Hindlimb muscle (tissue), 1 donor: ENCODE measurements around the gene FLT3LG. TPM values are rescaled to one million over a fixed set of nuclear protein-coding genes. Genes with fewer than 3 reads are reported as not detected.

Experiments used
- DNase-seq: peaks from one replicate; pipeline ENCODE4 v3.0.0-alpha.2; 2013
- polyA plus RNA-seq: library from polyadenylated mRNA; unstranded; fragments of 120-200 nt; gene quantifications from one replicate; pipeline ENCODE4 v1.2.1, GENCODE V29; 2013; ENCODE audit not compliant: insufficient read length

The FLT3LG gene
- polyA plus RNA-seq, result 3.5 TPM

DNA sequence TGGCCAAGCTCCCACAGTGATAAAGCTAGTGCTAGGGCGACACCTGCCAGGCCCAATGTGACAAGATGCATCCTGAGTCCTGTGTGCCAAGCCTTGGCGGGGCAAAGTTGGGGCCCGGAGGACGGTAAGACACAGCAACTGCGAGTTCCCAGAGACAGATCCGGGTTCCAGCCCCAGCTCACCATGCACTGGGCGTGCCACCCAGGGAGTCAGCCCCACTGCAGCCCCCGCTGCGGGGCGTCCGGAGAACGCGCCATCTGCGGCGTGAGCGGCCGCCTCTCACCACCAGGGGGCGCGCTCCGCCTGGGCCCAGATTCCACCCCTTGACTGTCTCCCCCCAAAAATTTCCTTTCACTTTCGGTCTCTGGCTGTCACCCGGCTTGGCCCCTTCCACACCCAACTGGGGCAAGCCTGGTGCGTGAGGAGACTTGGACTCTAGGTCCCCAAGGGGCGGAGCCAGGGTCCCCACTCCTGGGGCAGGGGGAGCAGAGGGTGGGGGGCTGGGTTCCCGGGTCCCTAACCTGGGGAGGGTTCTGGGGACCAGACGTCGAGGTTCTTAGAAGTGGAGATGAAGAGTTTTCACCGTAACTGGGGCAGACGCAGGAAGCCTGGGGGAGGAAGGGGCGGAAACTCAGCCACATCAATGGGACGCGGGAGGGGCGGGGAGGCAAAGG is at the start of gene FLT3LG:
FLT3LG (plus strand) TSS at position 348 of the 674 bp plus-strand sequence. CDS start 425 bp downstream, outside the sequence.
- DNase-seq, result peak; percentile 86

GRCh38 chr19:49425178-49425577 is 48.8 kb upstream of the FLT3LG start, which contains the start of gene GFY:
TSS of gene GFY (plus strand) at chr19:49425388. CDS start at chr19:49426431, 1,043 bp downstream.
- DNase-seq, result no peak

- DNase-seq, result no peak
These were observed 48.0 kb upstream of the FLT3LG start for GRCh38 chr19:49425922-49426592.

DNA sequence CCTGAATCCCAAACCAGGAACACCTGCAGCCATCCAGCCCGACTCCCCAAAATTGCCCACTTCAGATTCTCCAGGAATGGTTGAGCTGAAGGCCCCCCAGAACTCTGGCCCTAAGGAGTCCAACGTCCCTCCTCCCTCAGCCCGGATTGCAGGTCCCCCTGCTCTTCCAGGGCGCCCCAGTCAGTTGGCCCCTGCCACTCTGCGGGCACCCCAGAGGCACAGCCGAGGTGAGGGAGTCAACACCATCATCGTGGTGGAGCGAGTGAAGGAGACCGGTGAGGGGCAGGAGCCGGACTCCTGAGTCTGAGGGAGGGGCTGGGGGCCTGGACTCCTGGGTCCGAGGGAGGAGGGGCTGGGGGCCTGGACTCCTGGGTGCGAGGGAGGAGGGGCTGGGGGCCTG is 46.7 kb upstream of the FLT3LG start:
- no peak for DNase-seq

- DNase-seq, result no peak
These were observed 46.0 kb upstream of the FLT3LG start for GRCh38 chr19:49427855-49428546.

- DNase-seq, result no peak
These were observed 45.2 kb upstream of the FLT3LG start for GRCh38 chr19:49428547-49429451.

- DNase-seq, result no peak
These were observed 43.8 kb upstream of the FLT3LG start for GRCh38 chr19:49430172-49430677.

DNA sequence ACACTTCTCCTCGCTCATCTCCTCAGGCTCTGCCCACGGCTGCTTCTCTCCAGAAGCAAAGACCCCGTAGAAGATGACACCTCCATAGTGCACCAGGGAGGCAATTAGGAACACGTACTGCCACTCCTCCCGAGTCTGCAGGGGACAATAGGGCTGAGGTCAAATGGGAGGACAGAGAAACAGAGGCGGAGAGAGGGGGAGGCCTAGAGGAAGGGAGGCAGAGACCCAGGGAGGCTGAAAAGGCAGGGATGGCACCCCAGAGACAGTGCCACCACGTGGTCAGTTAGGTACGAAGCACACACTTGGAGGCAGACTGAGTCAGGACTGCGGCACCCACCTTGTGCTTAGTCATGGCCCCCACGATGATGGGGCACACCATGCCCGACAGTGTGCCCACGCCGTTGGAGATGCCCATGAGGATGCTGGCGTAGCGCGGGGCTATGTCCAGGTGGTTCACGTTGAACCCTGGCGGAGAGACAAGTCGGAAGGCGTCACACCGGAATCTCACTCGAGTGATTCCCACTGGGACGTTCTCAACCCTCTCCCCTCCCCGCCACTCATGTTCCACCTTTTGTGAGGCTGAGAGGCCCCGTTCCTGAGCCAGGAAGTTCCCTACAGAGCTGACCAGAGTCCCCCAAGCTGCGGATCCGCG is 43.2 kb upstream of the FLT3LG start:
- DNase-seq, result no peak

DNA sequence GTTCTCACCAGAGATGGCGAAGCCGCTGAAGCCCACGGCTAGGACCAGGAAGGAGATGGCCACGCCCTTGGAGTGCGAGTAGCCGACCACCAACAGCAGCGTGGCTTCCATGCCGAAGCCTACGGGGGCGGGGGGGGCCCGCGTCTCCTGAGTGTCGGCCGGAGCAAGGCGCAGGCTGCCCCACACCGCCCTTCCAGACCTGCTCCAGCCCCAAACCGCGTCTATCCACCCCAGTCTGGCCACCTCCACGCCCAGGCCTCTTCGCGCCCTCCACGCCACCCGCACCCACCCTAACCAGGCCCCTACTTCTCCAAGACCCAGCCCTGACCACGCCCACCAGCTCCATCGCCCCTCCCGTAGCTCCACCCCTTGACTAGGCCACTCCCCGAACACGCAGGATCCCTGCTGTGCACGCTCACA is 42.7 kb upstream of the FLT3LG start:
- no peak for DNase-seq

DNA sequence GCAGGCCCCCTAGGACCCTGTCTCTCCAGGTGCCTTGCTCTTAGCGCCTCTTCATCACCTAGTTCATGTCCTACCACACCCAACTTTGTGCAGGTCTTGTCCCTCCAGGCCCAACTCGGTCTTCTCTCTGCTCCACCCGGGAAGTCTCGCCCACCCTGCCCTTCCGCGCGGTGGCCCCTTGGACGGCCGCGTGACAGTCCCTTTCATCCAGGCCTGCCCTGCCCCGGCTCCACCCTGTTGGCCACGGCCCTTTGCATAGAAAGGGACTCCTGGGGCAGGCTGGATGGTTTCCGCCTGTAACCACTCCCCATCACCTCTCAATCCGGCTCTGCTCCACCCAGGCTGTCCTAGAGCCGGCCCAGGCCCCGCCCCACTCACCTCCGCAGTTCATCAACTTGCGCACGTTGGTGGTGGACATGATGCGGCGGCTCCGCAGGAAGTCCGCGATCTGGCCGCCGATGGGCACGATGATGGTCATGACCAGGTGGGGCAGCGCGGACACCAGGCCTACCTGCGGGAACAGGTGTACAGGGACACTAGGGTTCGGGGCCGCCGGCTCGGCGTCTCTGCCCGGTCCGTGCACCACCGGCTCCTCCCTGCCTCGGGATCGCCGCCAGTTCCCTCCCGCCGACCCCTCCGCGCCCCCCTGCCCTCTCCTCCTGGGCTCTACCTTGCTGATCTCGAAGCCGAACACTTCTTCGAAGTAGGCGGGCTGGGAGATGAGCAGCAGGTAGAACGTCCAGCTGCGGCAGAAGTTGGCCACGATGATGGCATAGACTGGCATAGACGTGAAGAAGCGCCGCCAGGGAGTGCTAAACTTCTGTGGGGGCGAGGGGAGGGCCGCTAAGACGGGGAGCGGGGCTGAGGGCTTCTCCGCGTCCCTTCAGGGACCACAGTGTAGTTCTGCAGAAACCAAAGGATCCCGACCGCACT is 41.6 kb upstream of the FLT3LG start:
- no peak for DNase-seq

GRCh38 chr19:49433240-49433901 is 40.6 kb upstream of the FLT3LG start:
- no peak for DNase-seq

GRCh38 chr19:49434907-49435583 is 39.0 kb upstream of the FLT3LG start:
- no peak for DNase-seq

DNA sequence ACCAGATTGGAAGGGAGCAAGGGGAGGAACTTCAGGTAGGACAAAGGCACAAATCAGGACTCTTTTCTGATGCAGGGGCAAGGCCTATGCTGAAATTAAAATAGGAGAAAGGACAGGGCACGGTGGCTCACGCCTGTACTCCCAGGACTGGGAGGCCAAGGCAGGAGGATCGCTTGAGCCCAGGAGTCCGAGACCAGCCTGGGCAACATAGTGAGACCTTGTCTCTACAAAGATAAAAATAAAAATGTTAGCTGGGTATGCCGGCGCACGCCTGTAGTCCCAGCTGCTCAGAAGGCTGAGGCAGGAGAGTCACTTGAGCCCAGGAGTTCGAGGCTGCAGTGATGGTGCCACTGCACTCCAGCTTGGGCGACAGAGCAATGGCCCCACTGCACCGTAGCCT is 38.3 kb upstream of the FLT3LG start:
- DNase-seq, result no peak

DNA sequence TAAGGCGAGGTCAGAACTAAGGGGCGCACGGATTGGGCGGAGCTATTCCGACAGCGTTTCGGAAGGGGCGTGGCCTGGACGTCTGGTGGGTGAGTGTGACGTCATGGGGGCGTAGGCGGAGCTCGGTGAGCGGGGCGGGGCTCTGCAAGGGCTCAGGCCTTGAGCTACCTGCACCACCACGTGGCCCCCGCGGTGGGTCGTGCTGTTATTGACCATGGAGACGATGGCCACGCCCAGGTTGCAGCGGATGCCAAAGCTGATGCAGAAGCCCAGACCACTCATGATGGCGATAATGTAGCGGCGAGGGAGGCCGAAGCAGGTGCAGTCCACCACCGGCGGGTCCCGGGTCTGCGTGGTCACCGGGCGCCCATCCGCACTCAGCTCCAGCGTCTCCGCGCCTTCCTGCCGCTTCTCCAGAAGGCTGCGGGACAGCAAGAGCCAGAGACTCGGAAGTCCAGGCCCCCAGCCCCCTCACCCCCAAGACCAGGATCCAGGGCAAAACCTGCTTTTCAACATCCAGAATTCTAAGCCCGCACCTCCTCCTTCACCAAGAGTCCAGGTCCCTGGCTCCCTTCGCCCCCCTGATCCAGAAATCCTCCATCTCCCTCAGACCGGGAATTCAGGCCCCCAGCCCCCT is 37.5 kb upstream of the FLT3LG start:
- no peak for DNase-seq

DNA sequence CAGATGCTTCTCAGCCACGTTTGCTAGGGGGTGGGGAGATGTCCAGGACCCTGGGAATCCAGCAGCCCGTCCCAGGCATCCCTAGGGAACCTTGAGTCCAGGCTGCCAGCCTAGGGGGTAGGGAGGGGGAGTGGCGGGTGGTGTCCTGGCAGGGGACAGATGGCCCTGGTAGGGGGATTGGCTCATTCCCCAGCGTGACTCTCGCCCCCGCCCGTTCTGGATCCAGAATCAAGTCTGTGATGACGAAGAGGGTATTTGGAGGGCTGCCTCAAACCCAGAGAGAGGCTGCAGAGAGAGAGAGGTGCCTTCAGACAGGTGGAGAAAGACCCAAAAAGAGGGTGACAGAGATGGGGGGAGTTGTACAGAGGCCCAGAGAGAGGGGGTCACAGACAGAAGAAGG is 36.8 kb upstream of the FLT3LG start:
- DNase-seq, result no peak

- no peak for DNase-seq
These were observed 35.8 kb upstream of the FLT3LG start for GRCh38 chr19:49438261-49438660.

DNA sequence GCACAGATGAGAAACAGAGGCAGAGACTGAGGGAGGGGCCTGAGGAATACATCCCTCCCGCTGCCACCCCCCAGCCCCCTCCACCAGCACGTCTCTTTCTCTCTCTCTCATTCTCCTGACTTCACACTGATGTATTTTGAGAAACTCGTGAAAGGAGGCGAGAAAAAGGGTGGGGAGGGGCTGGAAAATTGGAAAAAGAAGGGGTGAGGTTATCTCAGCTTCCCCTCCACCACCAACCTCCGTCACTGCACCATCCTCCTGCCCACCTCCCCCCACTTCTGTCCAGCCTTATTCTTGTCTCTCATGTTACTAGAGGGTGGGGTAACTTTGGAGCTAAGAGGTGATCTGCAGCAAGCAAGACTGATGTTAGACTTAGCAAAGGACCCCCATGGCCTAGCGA is 34.2 kb upstream of the FLT3LG start:
- DNase-seq, result no peak

- no peak for DNase-seq
These were observed 33.4 kb upstream of the FLT3LG start for GRCh38 chr19:49440439-49441209.
